HG03060 (cell line): ENCODE measurements around the gene SLC16A5.
"Not testable (repeated sequence)": the region's sequence is repeated elsewhere in the genome, so short reads cannot be mapped to it uniquely, and the experiment has no call there.

Experiments used
- ATAC-seq: cut with Tn5 transposase; IDR thresholded peaks from one replicate; pipeline ENCODE4 v1.9.1; 2021; ENCODE audit warnings: low read depth, moderate number of reproducible peaks; ENCODE audit not compliant: unreplicated experiment

SLC16A5 gene

GRCh38 chr17:75109046-75109406, 21.3 kb downstream of the SLC16A5 start:
- ATAC-seq: no peak

- ATAC-seq: peak; percentile 55
Observed at GRCh38 chr17:75109407-75110233, 21.9 kb downstream of the SLC16A5 start, which contains the start of gene ARMC7. TSS of gene ARMC7 (plus strand) at chr17:75109969. CDS start at chr17:75110289, 320 bp downstream.

GRCh38 chr17:75110234-75110937, 22.6 kb downstream of the SLC16A5 start:
- ATAC-seq: no peak

- ATAC-seq: no peak
Observed at GRCh38 chr17:75111777-75112335, 24.1 kb downstream of the SLC16A5 start.

GRCh38 chr17:75113798-75114551, 26.2 kb downstream of the SLC16A5 start:
- ATAC-seq: no peak

GRCh38 chr17:75114552-75115314, 27.0 kb downstream of the SLC16A5 start:
- ATAC-seq: no peak

GRCh38 chr17:75115555-75115954, 27.8 kb downstream of the SLC16A5 start:
- ATAC-seq: no peak

GRCh38 chr17:75116737-75117136, 29.0 kb downstream of the SLC16A5 start:
- ATAC-seq: no peak

- ATAC-seq: no peak
Observed at GRCh38 chr17:75118307-75118706, 30.6 kb downstream of the SLC16A5 start.

GRCh38 chr17:75124041-75124818, 36.5 kb downstream of the SLC16A5 start:
- no peak for ATAC-seq

GRCh38 chr17:75124819-75125162, 37.0 kb downstream of the SLC16A5 start:
- no peak for ATAC-seq

GRCh38 chr17:75125984-75126383, 38.2 kb downstream of the SLC16A5 start:
- no peak for ATAC-seq

- no peak for ATAC-seq
Observed at GRCh38 chr17:75126954-75127353, 39.2 kb downstream of the SLC16A5 start.

GRCh38 chr17:75127936-75128335, 40.2 kb downstream of the SLC16A5 start:
- ATAC-seq: not testable (repeated sequence)

GRCh38 chr17:75128694-75129505, 41.1 kb downstream of the SLC16A5 start:
- no peak for ATAC-seq

GRCh38 chr17:75129576-75129975, 41.8 kb downstream of the SLC16A5 start:
- no peak for ATAC-seq

GRCh38 chr17:75130059-75130631, 42.4 kb downstream of the SLC16A5 start:
- no peak for ATAC-seq

- no peak for ATAC-seq
Observed at GRCh38 chr17:75130632-75131277, 43.0 kb downstream of the SLC16A5 start.
